Measurements from ENCODE around the gene TMEM213.

DNA sequence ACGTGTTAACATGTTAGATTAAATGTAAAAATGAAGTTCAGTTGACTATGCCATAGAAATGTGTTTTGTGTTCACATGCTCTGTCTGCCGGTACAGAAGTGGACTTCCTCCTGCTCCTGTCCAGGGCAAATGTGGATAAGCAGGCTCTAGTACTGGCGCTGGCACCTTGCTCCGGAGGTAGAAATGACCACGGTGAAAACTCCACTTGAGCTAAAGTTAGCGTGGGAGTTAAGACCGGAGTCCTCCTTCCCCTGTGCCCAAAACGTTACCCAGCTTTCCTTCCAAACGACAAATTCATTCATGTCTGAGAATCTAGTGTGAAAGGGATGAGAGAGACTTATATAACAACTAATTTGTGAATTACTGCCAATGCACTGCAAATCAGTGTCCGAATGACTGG, 35.2 kb downstream of the TMEM213 start:
- TF ChIP-seq GATA2 (IDR thresholded peaks at IDR 0.05; ENCODE audit: low read depth, low read length) (no peak), GATA3 (IDR thresholded peaks at IDR 0.05; ENCODE audit: low read depth, low read length) (no peak)

All from SH-SY5Y (cell line).